ENCODE data around the gene MAMDC4. TPM values are rescaled to one million over a fixed set of nuclear protein-coding genes. Genes with fewer than 3 reads are reported as not detected.
A peak's percentile ranks its signal among the peaks of the same experiment; 100 is the strongest.

The MAMDC4 gene
- total and polyA plus RNA-seq, 2 of the 13 experiments (the other 11 are each of a cell fraction or from before 2014, with no cell fraction given), result 6.0 to 6.8 TPM

GRCh38 chr9:136882109-136882946 lies 30.2 kb downstream of the MAMDC4 start (continued):
- TF ChIP-seq ZKSCAN5 (CRISPR knock-in tag; IDR thresholded peaks at IDR 0.05) (no peak), DMTF1 (CRISPR knock-in tag; IDR thresholded peaks at IDR 0.05) (0 out of 2 replicates have a peak, but pooled peaks have one; percentile 37), ISL2 (CRISPR knock-in tag; IDR thresholded peaks at IDR 0.05) (no peak; the same call in 1 of the 2 replicates), PLSCR1 (CRISPR knock-in tag; IDR thresholded peaks at IDR 0.05; ENCODE audit: borderline replicate concordance) (no peak), DRAP1 (CRISPR knock-in tag; IDR thresholded peaks at IDR 0.05) (peak; percentile 74), ARNT2 (CRISPR knock-in tag; IDR thresholded peaks at IDR 0.05; ENCODE audit: low read depth) (no peak), AGO2 (optimal IDR thresholded peaks at IDR 0.05; ENCODE audit: low read depth, low read length) (peak; percentile 70), ZNF121 (CRISPR knock-in tag; IDR thresholded peaks at IDR 0.05) (peak; percentile 91), ZNF883 (CRISPR knock-in tag; IDR thresholded peaks at IDR 0.05; ENCODE audit: not compliant biosample characterization) (peak; percentile 72), NCOR1 (IDR thresholded peaks at IDR 0.05; ENCODE audit: borderline replicate concordance, low read length) (no peak), TCF7 (IDR thresholded peaks at IDR 0.05; ENCODE audit: low read depth) (no peak), POLR2AphosphoS5 (IDR thresholded peaks at IDR 0.05; ENCODE audit: low read depth, low read length) (peak; percentile 37; the same call in 1 of the 2 replicates), ZNF20 (CRISPR knock-in tag; IDR thresholded peaks at IDR 0.05) (no peak), ZMAT5 (CRISPR knock-in tag; IDR thresholded peaks at IDR 0.05; ENCODE audit: borderline replicate concordance, low read depth) (no peak), ZNF816 (CRISPR knock-in tag; IDR thresholded peaks at IDR 0.05; ENCODE audit: borderline replicate concordance) (peak; percentile 83; the same call in 1 of the 2 replicates), PAWR (CRISPR knock-in tag; IDR thresholded peaks at IDR 0.05; ENCODE audit: borderline replicate concordance) (0 out of 2 replicates have a peak, but pooled peaks have one; percentile 56), IKZF5 (CRISPR knock-in tag; IDR thresholded peaks at IDR 0.05) (peak; percentile 91; the same call in 1 of the 2 replicates), ZNF501 (CRISPR knock-in tag; IDR thresholded peaks at IDR 0.05) (peak; percentile 47; the same call in 1 of the 2 replicates), FOXM1 (CRISPR knock-in tag; IDR thresholded peaks at IDR 0.05) (no peak), BCL6 (CRISPR knock-in tag; IDR thresholded peaks at IDR 0.05) (peak; percentile 100), KAT7 (CRISPR knock-in tag; IDR thresholded peaks at IDR 0.05; ENCODE audit: borderline replicate concordance) (peak; percentile 72; the same call in 1 of the 2 replicates), TGIF2 (CRISPR knock-in tag; IDR thresholded peaks at IDR 0.05) (peak; percentile 92), ZNF235 (CRISPR knock-in tag; IDR thresholded peaks at IDR 0.05; ENCODE audit: borderline replicate concordance) (no peak), ZNF292 (CRISPR knock-in tag; IDR thresholded peaks at IDR 0.05; ENCODE audit: borderline replicate concordance, low read depth) (peak; percentile 78; the same call in 1 of the 2 replicates), SRF (IDR thresholded peaks at IDR 0.05; ENCODE audit: low read depth, low read length) (no peak)
